Measurements from ENCODE around the gene GOLGA6L7.
"Not testable (repeated sequence)": the region's sequence is repeated elsewhere in the genome, so short reads cannot be mapped to it uniquely, and the experiment has no call there.

Gene GOLGA6L7

DNA sequence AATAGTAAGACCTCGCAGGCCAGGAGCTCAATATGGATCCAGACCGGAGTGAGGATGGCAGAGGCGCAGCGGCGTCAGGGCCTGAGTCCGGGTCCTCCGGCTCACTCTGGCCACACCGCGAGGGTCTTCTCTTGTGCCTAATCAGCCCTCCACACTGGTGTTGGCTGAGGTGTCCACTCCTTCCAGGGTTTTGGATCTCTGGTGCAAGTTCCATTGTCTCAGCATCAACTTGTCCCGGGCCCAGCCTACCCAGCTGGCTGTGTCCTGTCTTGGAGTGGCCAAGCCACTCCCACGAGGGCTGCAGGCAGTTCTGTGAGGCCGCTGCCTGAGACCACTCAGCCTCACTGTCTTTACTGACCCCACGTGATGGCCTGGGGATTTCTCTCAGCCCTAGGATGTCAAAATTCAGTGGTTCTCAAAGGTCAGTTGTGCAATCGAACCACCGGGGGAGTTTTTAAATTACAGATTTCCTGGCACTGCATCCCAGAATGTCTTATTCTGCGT lies 12.6 kb upstream of the GOLGA6L7 start:
- no peak overlapping the region for H3K27ac ChIP-seq (ENCODE audit: low read length)
- no peaks in the 10 kb centered on the region for H3K9me3 ChIP-seq (ENCODE audit: insufficient read depth, low read length)
- H3K4me1 ChIP-seq (ENCODE audit: low read length): no peaks in the 10 kb centered on the region
- no peaks in the 10 kb centered on the region for H4K20me1 ChIP-seq (ENCODE audit: insufficient read depth, low read length)
- H3K9ac ChIP-seq (ENCODE audit: low read length): no peak overlapping the region
- H3K4me2 ChIP-seq (ENCODE audit: low read length): no peak overlapping the region
- no peaks in the 10 kb centered on the region for H3K27me3 ChIP-seq (ENCODE audit: low read depth, low read length)
- H3K4me3 ChIP-seq (ENCODE audit: low read length): no peak overlapping the region
- no peaks in the 10 kb centered on the region for H3K36me3 ChIP-seq (replicated peaks; ENCODE audit: low read depth, low read length)
- TF ChIP-seq EZH2phosphoT487 (IDR thresholded peaks at IDR 0.05; ENCODE audit: low read depth) (no peak), CTCF (IDR thresholded peaks at IDR 0.05; ENCODE audit: low read depth, low read length) (no peak)
- no peak overlapping the region for H2AFZ ChIP-seq (ENCODE audit: low read depth, low read length)
- no peaks in the 10 kb centered on the region for H3K79me2 ChIP-seq (ENCODE audit: low read length)

- H3K4me3 ChIP-seq (ENCODE audit: low read length); H3K79me2 ChIP-seq (ENCODE audit: low read length); H3K27ac ChIP-seq (ENCODE audit: low read length); H3K4me1 ChIP-seq (ENCODE audit: low read length); H3K9ac ChIP-seq (ENCODE audit: low read length); H3K36me3 ChIP-seq (replicated peaks; ENCODE audit: low read depth, low read length); H3K4me2 ChIP-seq (ENCODE audit: low read length); H2AFZ ChIP-seq (ENCODE audit: low read depth, low read length); H3K27me3 ChIP-seq (ENCODE audit: low read depth, low read length); H3K9me3 ChIP-seq (ENCODE audit: insufficient read depth, low read length); H4K20me1 ChIP-seq (ENCODE audit: insufficient read depth, low read length): not testable (repeated sequence)
These were observed 6.1 kb upstream of the GOLGA6L7 start for GRCh38 chr15:28854578-28854977.

- H3K9me3 ChIP-seq (ENCODE audit: insufficient read depth, low read length); H3K27ac ChIP-seq (ENCODE audit: low read length); H2AFZ ChIP-seq (ENCODE audit: low read depth, low read length); H3K4me2 ChIP-seq (ENCODE audit: low read length); H3K79me2 ChIP-seq (ENCODE audit: low read length); H3K9ac ChIP-seq (ENCODE audit: low read length); H4K20me1 ChIP-seq (ENCODE audit: insufficient read depth, low read length); H3K4me1 ChIP-seq (ENCODE audit: low read length); H3K36me3 ChIP-seq (replicated peaks; ENCODE audit: low read depth, low read length); H3K4me3 ChIP-seq (ENCODE audit: low read length); H3K27me3 ChIP-seq (ENCODE audit: low read depth, low read length): not testable (repeated sequence)
These were observed 5.2 kb upstream of the GOLGA6L7 start for GRCh38 chr15:28853654-28854053.

- H2AFZ ChIP-seq (ENCODE audit: low read depth, low read length); H3K4me2 ChIP-seq (ENCODE audit: low read length); H3K4me3 ChIP-seq (ENCODE audit: low read length); H3K9me3 ChIP-seq (ENCODE audit: insufficient read depth, low read length); H3K27me3 ChIP-seq (ENCODE audit: low read depth, low read length); H3K79me2 ChIP-seq (ENCODE audit: low read length); H3K9ac ChIP-seq (ENCODE audit: low read length); H3K27ac ChIP-seq (ENCODE audit: low read length); H4K20me1 ChIP-seq (ENCODE audit: insufficient read depth, low read length); H3K36me3 ChIP-seq (replicated peaks; ENCODE audit: low read depth, low read length): not testable (repeated sequence)
- peaks cover 16% of the 10 kb centered on the region for H3K4me1 ChIP-seq (ENCODE audit: low read length)
These were observed 1.3 kb upstream of the GOLGA6L7 start for GRCh38 chr15:28849766-28850165.

GRCh38 chr15:28849271-28849670 lies 827 bp upstream of the GOLGA6L7 start:
- H3K27ac ChIP-seq (ENCODE audit: low read length); H3K79me2 ChIP-seq (ENCODE audit: low read length): not testable (repeated sequence)
- peaks cover 16% of the 10 kb centered on the region for H3K4me1 ChIP-seq (ENCODE audit: low read length)

DNA sequence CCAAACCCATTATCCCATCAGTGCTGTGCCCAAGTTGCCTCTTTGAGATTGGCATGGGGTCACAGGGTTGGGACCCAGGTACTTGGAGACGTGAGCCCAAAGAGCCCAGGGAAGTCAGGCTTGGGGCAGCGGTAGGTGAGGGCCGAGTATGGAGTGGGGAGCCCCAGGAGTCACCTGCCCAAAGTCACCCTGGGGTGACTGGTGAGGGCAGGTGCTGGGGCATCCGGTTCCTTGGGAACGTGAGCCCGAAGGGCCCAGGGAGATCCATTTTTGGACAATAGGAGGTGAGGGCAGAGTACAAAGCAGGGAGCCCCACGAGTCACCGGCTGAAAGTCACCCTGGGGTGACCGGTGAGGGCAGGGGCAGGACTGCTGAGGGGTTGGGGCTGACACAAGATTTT lies 485 bp downstream of the GOLGA6L7 start:
- Histone ChIP-seq H3K4me2 (ENCODE audit: low read length) (peak overlapping the region; percentile 28), H3K9ac (ENCODE audit: low read length) (0 out of 2 replicates have a peak overlapping the region, but pooled peaks have one; percentile 10), H3K27ac (ENCODE audit: low read length) (peak overlapping the region; percentile 64), H3K4me1 (ENCODE audit: low read length) (peaks cover 16% of the 10 kb centered on the region)
- not testable (repeated sequence) for H3K9me3 ChIP-seq (ENCODE audit: insufficient read depth, low read length); H3K36me3 ChIP-seq (replicated peaks; ENCODE audit: low read depth, low read length); H3K4me3 ChIP-seq (ENCODE audit: low read length); H2AFZ ChIP-seq (ENCODE audit: low read depth, low read length); H4K20me1 ChIP-seq (ENCODE audit: insufficient read depth, low read length); H3K79me2 ChIP-seq (ENCODE audit: low read length); H3K27me3 ChIP-seq (ENCODE audit: low read depth, low read length)

More at GRCh38 chr15:28849271-28849670, 827 bp upstream of the GOLGA6L7 start:
- H3K4me3 ChIP-seq (ENCODE audit: low read length); H3K9me3 ChIP-seq (ENCODE audit: insufficient read depth, low read length); H3K36me3 ChIP-seq (replicated peaks; ENCODE audit: low read depth, low read length); H3K4me2 ChIP-seq (ENCODE audit: low read length); H4K20me1 ChIP-seq (ENCODE audit: insufficient read depth, low read length); H3K9ac ChIP-seq (ENCODE audit: low read length); H3K27me3 ChIP-seq (ENCODE audit: low read depth, low read length); H2AFZ ChIP-seq (ENCODE audit: low read depth, low read length): not testable (repeated sequence)

GRCh38 chr15:28847247-28847646 lies 1.2 kb downstream of the GOLGA6L7 start:
- not testable (repeated sequence) for H3K79me2 ChIP-seq (ENCODE audit: low read length); H3K36me3 ChIP-seq (replicated peaks; ENCODE audit: low read depth, low read length); H2AFZ ChIP-seq (ENCODE audit: low read depth, low read length); H3K27me3 ChIP-seq (ENCODE audit: low read depth, low read length); H4K20me1 ChIP-seq (ENCODE audit: insufficient read depth, low read length); H3K9me3 ChIP-seq (ENCODE audit: insufficient read depth, low read length)
- peak overlapping the region; percentile 47; the same call in 1 of the 2 replicates for H3K4me3 ChIP-seq (ENCODE audit: low read length)
- H3K4me2 ChIP-seq (ENCODE audit: low read length): peak overlapping the region; percentile 62
- peak overlapping the region; percentile 41; the same call in 1 of the 2 replicates for H3K9ac ChIP-seq (ENCODE audit: low read length)
- H3K4me1 ChIP-seq (ENCODE audit: low read length): peaks cover 16% of the 10 kb centered on the region
- peak overlapping the region; percentile 80 for H3K27ac ChIP-seq (ENCODE audit: low read length)

DNA sequence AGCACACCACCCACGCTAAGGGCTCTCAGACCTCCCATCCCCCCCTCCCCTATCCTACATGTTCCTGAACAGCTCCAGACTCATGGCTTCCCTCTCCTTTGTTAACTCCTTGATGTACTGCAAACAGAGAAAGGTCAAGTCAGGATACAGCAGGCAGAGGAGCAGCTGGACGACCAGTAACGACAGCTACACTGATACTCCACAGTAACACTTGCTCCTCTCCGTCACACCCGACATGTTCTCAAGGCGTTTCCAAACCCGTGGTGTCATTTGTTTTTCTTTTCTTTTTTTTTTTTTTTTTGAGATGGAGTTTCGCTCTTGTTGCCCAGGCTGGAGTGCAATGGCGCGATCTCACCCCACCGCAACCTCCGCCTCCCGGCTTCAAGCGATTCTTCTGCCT lies 4.3 kb downstream of the GOLGA6L7 start:
- H2AFZ ChIP-seq (ENCODE audit: low read depth, low read length); H3K9me3 ChIP-seq (ENCODE audit: insufficient read depth, low read length); H3K4me3 ChIP-seq (ENCODE audit: low read length); H3K36me3 ChIP-seq (replicated peaks; ENCODE audit: low read depth, low read length); H3K27me3 ChIP-seq (ENCODE audit: low read depth, low read length); H4K20me1 ChIP-seq (ENCODE audit: insufficient read depth, low read length); H3K27ac ChIP-seq (ENCODE audit: low read length); H3K79me2 ChIP-seq (ENCODE audit: low read length); H3K4me2 ChIP-seq (ENCODE audit: low read length); H3K9ac ChIP-seq (ENCODE audit: low read length): not testable (repeated sequence)
- peaks cover 16% of the 10 kb centered on the region for H3K4me1 ChIP-seq (ENCODE audit: low read length)

- H3K27me3 ChIP-seq (ENCODE audit: low read depth, low read length); H3K9me3 ChIP-seq (ENCODE audit: insufficient read depth, low read length); H4K20me1 ChIP-seq (ENCODE audit: insufficient read depth, low read length); H3K4me2 ChIP-seq (ENCODE audit: low read length); H3K4me3 ChIP-seq (ENCODE audit: low read length); H3K9ac ChIP-seq (ENCODE audit: low read length); H3K36me3 ChIP-seq (replicated peaks; ENCODE audit: low read depth, low read length); H3K27ac ChIP-seq (ENCODE audit: low read length); H3K79me2 ChIP-seq (ENCODE audit: low read length); H2AFZ ChIP-seq (ENCODE audit: low read depth, low read length): not testable (repeated sequence)
- peaks cover 16% of the 10 kb centered on the region for H3K4me1 ChIP-seq (ENCODE audit: low read length)
These were observed 4.9 kb downstream of the GOLGA6L7 start for GRCh38 chr15:28843520-28843919.
